BLaER1 treated with 17β-estradiol and CSF1 and Interleukin-3, amounts not matched to agents 10 nM and 100 nM (cell line): ENCODE data around the gene IRF4.

Experiments
- H3K27ac ChIP-seq, 11 experiments: shearing (Covaris generic); formaldehyde crosslinking; 2 replicates each; pipeline ENCODE4 v1.8.1; 2022
- H3K27me3 ChIP-seq, 11 experiments: shearing (Covaris generic); formaldehyde crosslinking; 2 replicates each; pipeline ENCODE4 v1.8.1; 2022
- H3K36me3 ChIP-seq, 11 experiments: shearing (Covaris generic); formaldehyde crosslinking; 2 replicates each; pipeline ENCODE4 v1.8.1; 2022
- H3K4me1 ChIP-seq, 10 experiments: shearing (Covaris generic); formaldehyde crosslinking; 2 replicates each; pipeline ENCODE4 v1.8.1; 2022
- H3K4me2 ChIP-seq, 11 experiments: shearing (Covaris generic); formaldehyde crosslinking; 2 replicates each; pipeline ENCODE4 v1.8.1; 2022
- H3K4me3 ChIP-seq, 10 experiments: shearing (Covaris generic); formaldehyde crosslinking; 2 replicates each; pipeline ENCODE4 v1.8.1; 2022
- H3K9ac ChIP-seq, 11 experiments: shearing (Covaris generic); formaldehyde crosslinking; 2 replicates each; pipeline ENCODE4 v1.8.1; 2022
- H3K9me3 ChIP-seq, 11 experiments: shearing (Covaris generic); formaldehyde crosslinking; replicated peaks in 1 of 11; 2 replicates each; pipeline ENCODE4 v1.8.1; 2022
- H4K20me1 ChIP-seq, 11 experiments: shearing (Covaris generic); formaldehyde crosslinking; 2 replicates each; pipeline ENCODE4 v1.8.1; 2022
- Cebpa-rat ChIP-seq, 11 experiments: shearing (Covaris generic); IDR thresholded peaks; 2 replicates each; pipeline ENCODE4 v1.8.1; 2022

IRF4 gene

DNA sequence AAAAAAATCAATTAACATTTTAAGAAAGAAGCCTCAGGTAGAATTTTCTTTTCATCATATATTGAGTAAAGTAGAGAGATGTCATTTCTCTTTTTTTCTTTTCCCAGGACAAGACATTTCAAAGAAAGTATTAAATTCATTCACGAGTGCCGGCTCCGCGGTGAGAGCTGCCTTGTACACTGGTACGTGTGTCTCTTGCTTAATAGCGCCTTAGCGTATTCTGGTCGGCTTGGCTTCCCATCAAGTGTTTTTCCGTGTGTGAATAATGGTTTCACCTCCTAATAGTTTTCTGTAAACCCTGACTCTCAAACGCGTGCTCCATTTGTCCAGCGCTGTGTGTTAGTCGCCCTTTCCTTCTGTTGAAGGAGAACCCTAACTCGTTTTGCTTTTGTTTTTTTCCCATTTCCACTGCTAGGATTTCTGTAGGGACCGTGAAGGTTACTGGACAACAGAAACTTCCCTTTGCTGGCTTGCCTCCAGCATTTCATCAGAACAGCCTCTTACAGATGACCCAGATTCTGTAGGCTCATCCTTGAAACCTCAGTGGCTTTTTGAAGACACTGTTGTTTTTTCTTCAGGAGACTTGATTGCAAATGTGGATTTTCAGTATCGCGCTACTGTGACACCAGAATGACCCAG lies 45.7 kb upstream of the IRF4 start:
- no peak overlapping the region for H3K4me2 ChIP-seq
- H3K9me3 ChIP-seq, result peaks cover 0 to 4% (median 0%) of the 10 kb centered on the region in 11 experiments; a peak in 3 of 22 replicates
- H3K27me3 ChIP-seq, result no peaks in the 10 kb centered on the region

GRCh38 chr6:346386-347030 lies 45.0 kb upstream of the IRF4 start:
- Histone ChIP-seq H3K27me3 (no peaks in the 10 kb centered on the region), H3K9ac (no peak overlapping the region), H4K20me1 (peaks cover 0 to 46% (median 0%) of the 10 kb centered on the region in 11 experiments; a peak in 7 of 22 replicates), H3K4me1 (peaks cover 0 to 27% (median 13%) of the 10 kb centered on the region in 10 experiments; a peak in 18 of 20 replicates), H3K4me2 (no peak overlapping the region), H3K4me3 (no peak overlapping the region), H3K27ac (no peak overlapping the region), H3K9me3 (no peaks in the 10 kb centered on the region), H3K36me3 (peaks cover 10 to 65% (median 27%) of the 10 kb centered on the region in 11 experiments; a peak in 18 of 22 replicates)
- no peak for TF ChIP-seq Cebpa-rat (IDR thresholded peaks at IDR 0.05)

More for the DNA sequence above, 45.7 kb upstream of the IRF4 start:
- no peak overlapping the region for H3K27ac ChIP-seq
- peaks cover 10 to 59% (median 32%) of the 10 kb centered on the region in 11 experiments; a peak in 18 of 22 replicates for H3K36me3 ChIP-seq
- H3K4me1 ChIP-seq, result peaks cover 3 to 33% (median 19%) of the 10 kb centered on the region in 10 experiments; a peak in 19 of 20 replicates
- no peak overlapping the region for H3K9ac ChIP-seq
- peaks cover 0 to 49% (median 0%) of the 10 kb centered on the region in 11 experiments; a peak in 7 of 22 replicates for H4K20me1 ChIP-seq
- TF ChIP-seq Cebpa-rat (IDR thresholded peaks at IDR 0.05), result no peak
- no peak overlapping the region for H3K4me3 ChIP-seq

- no peak for TF ChIP-seq Cebpa-rat (IDR thresholded peaks at IDR 0.05)
- H3K4me1 ChIP-seq, result peaks cover 0 to 20% (median 6%) of the 10 kb centered on the region in 10 experiments; a peak in 15 of 20 replicates
- H3K27me3 ChIP-seq, result no peaks in the 10 kb centered on the region
- no peak overlapping the region for H3K4me2 ChIP-seq
- no peak overlapping the region for H3K4me3 ChIP-seq
- peaks cover 10 to 72% (median 30%) of the 10 kb centered on the region in 11 experiments; a peak in 18 of 22 replicates for H3K36me3 ChIP-seq
- H3K9me3 ChIP-seq, result no peaks in the 10 kb centered on the region
- no peak overlapping the region for H3K9ac ChIP-seq
- peaks cover 0 to 39% (median 0%) of the 10 kb centered on the region in 11 experiments; a peak in 6 of 22 replicates for H4K20me1 ChIP-seq
- H3K27ac ChIP-seq, result no peak overlapping the region
These were observed 44.3 kb upstream of the IRF4 start for GRCh38 chr6:347232-347631.

- Histone ChIP-seq H3K4me2 (no peak overlapping the region), H3K36me3 (peaks cover 10 to 72% (median 30%) of the 10 kb centered on the region in 11 experiments; a peak in 18 of 22 replicates), H4K20me1 (peaks cover 0 to 29% (median 0%) of the 10 kb centered on the region in 11 experiments; a peak in 6 of 22 replicates), H3K4me3 (no peak overlapping the region), H3K27ac (no peak overlapping the region), H3K4me1 (peaks cover 0 to 10% (median 3%) of the 10 kb centered on the region in 10 experiments; a peak in 5 of 20 replicates), H3K9ac (no peak overlapping the region), H3K27me3 (no peaks in the 10 kb centered on the region), H3K9me3 (no peaks in the 10 kb centered on the region)
- TF ChIP-seq Cebpa-rat (IDR thresholded peaks at IDR 0.05), result no peak
These were observed 43.3 kb upstream of the IRF4 start for GRCh38 chr6:347951-348859.

DNA sequence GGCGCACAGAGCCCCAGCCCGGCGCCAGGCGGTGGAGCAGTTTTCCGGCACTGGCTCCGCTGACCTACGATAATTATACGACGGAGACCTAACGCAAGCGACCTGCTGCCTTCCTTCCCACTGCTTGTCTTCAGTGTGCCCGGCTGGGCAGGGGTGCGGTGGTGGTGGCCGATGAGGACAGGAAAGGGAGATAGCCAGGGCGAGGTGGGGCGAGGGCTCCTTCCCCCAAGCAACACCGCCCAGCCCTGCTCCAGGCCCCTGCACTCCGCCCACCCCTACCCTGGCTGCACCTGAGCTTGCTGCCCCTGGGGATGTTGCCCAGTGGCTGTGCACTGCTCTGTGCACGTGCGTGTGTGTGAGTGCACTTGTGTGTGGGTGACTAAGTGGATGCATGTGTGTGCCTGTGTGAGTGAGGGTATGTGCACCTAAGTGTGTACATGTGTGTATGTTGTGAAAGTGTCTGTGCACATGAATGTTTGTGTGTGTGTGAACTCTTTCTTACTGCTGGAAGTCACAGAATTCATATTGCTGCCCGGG lies 42.6 kb upstream of the IRF4 start:
- H3K4me1 ChIP-seq, result peaks cover 0 to 9% (median 3%) of the 10 kb centered on the region in 10 experiments; a peak in 5 of 20 replicates
- H3K27ac ChIP-seq, result no peak overlapping the region
- no peak overlapping the region for H3K9ac ChIP-seq
- no peak overlapping the region for H3K4me3 ChIP-seq
- TF ChIP-seq Cebpa-rat (IDR thresholded peaks at IDR 0.05), result no peak
- H4K20me1 ChIP-seq, result peaks cover 0 to 22% (median 0%) of the 10 kb centered on the region in 11 experiments; a peak in 5 of 22 replicates
- H3K36me3 ChIP-seq, result peaks cover 10 to 72% (median 30%) of the 10 kb centered on the region in 11 experiments; a peak in 18 of 22 replicates
- H3K27me3 ChIP-seq, result no peaks in the 10 kb centered on the region
- H3K4me2 ChIP-seq, result no peak overlapping the region
- H3K9me3 ChIP-seq, result no peaks in the 10 kb centered on the region

GRCh38 chr6:349491-349921 lies 42.0 kb upstream of the IRF4 start:
- TF ChIP-seq Cebpa-rat (IDR thresholded peaks at IDR 0.05), result no peak
- no peak overlapping the region for H3K4me3 ChIP-seq
- no peaks in the 10 kb centered on the region for H3K27me3 ChIP-seq

DNA sequence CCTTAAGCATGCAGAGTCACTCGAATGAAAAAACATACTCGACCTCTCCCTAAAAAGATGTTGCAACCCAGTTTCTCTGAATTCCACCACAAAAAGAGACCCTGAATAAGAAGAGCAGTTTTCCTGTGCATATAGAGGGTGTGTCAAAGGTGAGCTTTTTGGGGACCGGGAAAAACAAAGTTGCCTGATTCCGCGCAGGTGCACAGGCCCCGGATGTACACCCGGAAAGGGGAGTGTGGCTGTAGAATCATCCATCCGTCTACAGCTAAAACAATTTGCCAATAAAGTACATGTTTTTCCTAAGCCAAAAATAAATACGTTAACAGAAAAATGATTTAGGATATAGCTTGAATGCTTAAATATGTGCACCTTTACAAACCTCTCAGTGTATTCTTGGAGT lies 41.2 kb upstream of the IRF4 start:
- no peak for TF ChIP-seq Cebpa-rat (IDR thresholded peaks at IDR 0.05)
- peaks cover 10 to 72% (median 30%) of the 10 kb centered on the region in 11 experiments; a peak in 18 of 22 replicates for H3K36me3 ChIP-seq
- no peaks in the 10 kb centered on the region for H3K27me3 ChIP-seq
- H3K4me2 ChIP-seq, result no peak overlapping the region
- H3K9ac ChIP-seq, result no peak overlapping the region
- H4K20me1 ChIP-seq, result peaks cover 0 to 17% (median 0%) of the 10 kb centered on the region in 11 experiments; a peak in 3 of 22 replicates
- no peaks in the 10 kb centered on the region for H3K9me3 ChIP-seq
- H3K4me3 ChIP-seq, result no peak overlapping the region
- H3K27ac ChIP-seq, result no peak overlapping the region
- H3K4me1 ChIP-seq, result peaks cover 1 to 12% (median 8%) of the 10 kb centered on the region in 10 experiments; a peak in 13 of 20 replicates

More at GRCh38 chr6:349491-349921, 42.0 kb upstream of the IRF4 start:
- no peak overlapping the region for H3K27ac ChIP-seq
- H3K9me3 ChIP-seq, result no peaks in the 10 kb centered on the region
- H3K4me1 ChIP-seq, result peaks cover 0 to 6% (median 4%) of the 10 kb centered on the region in 10 experiments; a peak in 11 of 20 replicates
- peaks cover 10 to 72% (median 30%) of the 10 kb centered on the region in 11 experiments; a peak in 18 of 22 replicates for H3K36me3 ChIP-seq
- no peak overlapping the region for H3K4me2 ChIP-seq
- H3K9ac ChIP-seq, result no peak overlapping the region
- peaks cover 0 to 18% (median 0%) of the 10 kb centered on the region in 11 experiments; a peak in 4 of 22 replicates for H4K20me1 ChIP-seq
